Middle frontal gyrus (tissue), 1 donor: ENCODE results near the gene METTL18.

ENCODE experiments used
- DNase-seq: peaks from one replicate; pipeline ENCODE4 v3.0.0-alpha.2; 2015; ENCODE audit warnings: low spot score; ENCODE audit errors: extremely low spot score

The METTL18 gene

DNA sequence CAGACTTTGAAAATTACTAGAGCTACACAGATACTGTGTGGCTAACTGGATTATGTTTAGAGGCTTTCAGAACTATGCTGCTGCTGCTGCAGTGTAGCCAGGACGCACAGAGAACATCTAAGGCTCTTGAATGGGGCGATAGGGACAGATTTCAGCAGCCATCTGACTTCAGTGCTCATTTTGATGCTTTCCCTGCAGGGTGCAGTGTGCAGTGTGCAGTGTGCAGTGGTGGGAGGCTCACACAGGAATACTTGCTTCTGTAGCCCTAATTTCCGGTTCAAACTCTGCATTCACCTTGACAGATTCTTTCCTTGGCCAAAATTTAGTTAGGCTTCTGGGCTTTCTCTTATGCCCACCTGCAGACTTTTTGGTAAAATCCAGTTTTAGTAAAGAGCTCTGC, 7.7 kb downstream of the METTL18 start:
- DNase-seq = no peak

DNA sequence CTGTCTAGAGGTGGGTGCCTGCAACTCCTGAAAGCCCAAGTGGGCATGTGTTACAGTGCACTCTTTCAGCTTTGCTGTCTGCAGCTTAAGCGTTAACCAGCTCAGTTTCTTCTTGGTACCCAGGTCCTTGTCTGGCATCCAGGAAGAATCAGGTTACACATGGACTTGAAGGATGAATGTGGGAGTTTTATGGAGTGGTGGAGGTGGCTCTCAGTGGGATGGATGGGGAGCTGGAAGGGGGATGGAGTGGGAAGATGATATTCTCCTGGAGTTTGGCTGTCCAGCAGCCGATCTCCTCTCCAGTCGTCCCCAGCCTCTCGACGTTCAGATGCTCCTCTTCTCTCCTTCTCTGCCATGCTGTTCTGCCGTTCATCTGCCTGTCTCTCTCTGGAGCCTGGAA, 9.4 kb downstream of the METTL18 start:
- no peak for DNase-seq

DNA sequence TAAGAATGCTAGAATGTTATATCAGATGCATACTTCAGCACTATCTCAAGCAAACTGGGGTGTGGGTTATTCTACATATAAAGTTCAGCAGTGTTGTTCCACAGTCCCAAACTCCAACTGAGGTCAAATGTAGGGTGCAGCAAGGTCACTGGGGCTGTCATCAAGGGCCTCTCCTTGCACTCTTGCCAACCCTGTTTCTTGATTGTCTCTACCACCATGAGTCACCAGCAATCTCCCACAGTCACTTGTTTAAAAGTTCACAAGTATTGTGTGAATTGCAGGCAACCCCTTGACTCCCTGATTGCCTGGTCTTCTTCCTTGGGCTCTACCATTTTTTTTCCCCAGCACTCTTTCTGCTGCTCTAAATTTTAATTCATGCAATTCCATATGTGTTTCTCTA, 10.6 kb downstream of the METTL18 start:
- DNase-seq = no peak

DNA sequence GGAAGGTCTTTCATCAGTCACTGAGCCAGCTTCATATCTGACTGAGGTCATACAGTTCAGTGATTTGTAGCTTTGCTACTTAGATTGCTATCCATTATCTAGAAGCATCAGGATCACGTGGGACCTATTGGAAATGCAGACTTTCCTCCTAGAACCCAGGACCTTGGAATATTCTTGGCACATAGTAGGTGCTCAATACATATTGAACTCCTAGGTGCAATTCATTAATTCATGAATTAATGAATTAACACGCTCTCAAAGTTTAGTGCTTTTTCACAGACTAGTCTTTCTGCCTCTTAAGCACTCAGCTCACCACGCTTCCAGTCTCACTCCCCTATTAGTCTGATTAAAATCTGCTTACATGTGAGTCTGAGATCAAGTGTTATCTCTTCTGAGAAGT, 12.1 kb downstream of the METTL18 start:
- no peak for DNase-seq

DNA sequence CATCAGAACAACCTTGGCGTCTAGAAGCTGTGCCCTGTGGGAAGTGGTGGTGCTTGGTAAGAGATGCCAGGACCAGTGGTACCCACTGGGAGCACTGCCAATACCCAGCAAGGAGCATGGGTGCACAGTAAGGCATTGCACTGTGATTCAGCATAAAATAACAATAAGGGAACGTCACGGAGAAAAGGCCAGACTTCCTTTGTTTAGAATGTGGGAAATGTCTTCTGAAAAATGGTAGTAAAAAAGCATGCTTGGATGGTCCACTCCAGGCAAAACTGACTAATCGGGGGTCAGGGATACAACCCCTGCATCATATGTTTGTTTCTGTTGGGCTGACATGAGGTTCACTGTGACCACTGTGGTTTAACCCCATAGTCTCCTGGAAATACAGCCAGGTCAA, 14.7 kb downstream of the METTL18 start:
- no peak for DNase-seq

DNA sequence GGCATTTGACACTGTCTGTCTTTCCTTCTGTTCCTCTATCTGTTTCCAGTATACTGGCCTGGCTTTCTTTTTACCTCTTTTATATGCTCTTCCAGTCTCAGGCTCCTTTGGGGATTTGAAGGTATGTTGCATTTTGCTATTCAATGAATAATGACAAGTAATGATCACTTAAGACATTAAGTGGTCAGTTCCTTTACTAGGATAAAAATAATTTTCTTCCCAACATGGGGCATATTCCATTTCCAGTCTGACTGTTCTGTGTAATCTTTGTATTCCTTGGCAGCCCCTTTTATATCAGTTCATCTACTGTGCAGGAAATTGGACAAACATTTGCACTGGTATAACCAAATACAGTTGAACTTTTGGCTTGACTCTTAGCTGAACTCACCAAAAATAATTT, 15.6 kb downstream of the METTL18 start:
- DNase-seq = no peak

DNA sequence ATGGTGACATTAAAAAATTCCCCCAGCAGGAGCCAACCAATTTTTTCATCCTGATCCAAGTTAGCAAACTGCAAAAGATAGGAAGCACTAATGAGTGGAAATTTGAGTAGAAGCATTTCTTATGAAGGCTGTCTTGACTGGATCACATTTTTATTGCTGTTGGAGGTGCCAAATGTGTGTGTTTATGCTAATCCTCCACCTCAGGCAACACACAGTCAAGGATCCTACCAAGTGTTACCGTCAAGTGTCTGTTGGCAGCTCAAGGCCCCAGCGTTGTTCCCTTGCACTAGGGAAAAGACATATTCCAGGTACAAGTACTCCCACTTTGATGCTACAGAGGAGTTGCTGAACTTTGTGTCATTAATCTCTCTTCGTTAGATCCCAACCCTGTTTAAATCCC, 18.3 kb downstream of the METTL18 start:
- no peak for DNase-seq

DNA sequence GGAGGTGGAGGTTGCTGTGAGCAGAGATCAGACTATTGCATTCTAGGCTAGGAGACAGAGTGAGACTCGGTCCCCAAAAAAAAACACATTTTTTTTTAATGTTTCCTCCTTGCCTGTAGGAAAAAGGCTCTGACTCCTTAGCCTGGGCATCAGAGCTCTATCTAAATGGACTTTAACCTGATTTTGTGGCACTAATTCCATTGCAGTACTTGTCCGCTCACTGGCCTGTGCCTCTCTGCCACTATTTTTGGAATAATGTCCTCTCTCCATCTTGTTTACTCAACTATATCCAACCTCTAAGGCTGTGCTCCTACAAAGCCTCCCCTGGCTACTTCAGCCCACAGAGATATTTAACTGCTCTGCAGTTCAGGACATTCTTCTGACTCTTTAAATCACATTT, 26.5 kb downstream of the METTL18 start:
- no peak for DNase-seq

DNA sequence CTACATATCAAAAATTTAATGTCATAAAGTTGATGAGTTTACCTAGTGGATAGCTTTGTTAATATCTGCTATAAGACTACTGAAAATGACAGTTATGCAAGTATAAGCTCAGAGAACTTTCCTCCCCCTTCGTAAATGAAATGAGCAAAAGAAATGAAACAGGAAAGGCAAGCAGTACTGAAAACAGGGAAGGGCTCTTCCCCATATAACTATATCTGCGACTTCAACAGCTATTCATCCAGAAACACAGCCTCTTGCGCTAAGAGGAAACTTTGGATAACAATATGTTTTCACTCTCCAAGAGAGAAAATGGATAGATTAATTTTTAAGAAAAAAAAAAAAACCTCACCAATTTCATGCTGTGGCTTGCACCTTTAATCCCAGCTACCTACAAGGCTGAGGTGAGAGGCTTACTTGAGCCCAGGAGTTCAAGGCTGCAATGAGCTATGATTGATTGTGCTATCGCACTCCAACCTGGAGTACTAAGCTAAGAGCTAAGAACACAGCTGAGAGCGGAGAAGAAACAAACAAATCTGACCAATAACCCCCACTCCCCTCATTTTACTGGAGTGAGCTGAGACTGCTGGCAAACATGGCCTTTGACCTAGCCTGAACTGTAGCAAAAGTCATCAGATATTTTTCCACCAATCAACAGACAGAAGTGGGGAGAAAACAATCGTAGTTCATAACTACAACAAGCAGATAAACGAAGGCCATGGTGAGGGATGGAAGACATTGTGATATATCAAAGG, 29.0 kb downstream of the METTL18 start:
- DNase-seq = no peak

DNA sequence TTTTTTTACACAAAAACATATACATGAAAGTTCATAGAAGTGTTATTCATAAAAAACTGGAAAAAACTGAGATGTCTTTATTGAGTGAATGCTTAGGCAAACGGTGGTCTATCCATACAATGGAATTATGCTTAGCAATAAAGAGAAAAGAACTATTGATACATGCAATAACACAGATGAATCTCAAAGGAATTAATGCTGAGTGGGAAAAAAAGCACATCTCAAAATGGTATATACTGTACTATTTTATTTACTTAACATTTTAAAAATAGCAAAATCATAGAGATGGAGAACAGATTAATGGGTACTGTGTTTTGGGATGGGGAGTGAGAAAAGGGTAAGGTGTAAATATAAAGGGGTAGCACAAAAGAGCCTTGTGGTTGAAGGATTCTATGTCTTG, 29.8 kb downstream of the METTL18 start:
- no peak for DNase-seq

DNA sequence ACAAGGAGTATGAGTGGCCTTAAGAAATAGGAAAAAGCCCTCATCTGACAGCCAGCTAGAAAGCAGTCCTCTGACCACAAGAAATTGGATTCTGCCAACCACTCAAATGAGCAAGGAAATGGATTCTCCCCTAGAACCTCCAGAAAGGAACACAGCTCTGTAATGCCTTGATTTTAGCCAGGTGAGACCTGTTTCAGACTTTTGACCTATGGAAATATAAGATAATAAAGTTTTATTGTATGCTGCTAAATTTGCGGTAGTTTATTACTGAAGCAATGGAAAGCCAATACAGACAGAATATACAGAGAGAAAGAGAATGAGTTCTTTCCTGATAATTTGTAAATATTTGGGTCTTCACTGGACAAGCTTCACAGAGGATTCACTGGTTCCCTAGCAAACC, 32.0 kb downstream of the METTL18 start:
- DNase-seq = no peak

DNA sequence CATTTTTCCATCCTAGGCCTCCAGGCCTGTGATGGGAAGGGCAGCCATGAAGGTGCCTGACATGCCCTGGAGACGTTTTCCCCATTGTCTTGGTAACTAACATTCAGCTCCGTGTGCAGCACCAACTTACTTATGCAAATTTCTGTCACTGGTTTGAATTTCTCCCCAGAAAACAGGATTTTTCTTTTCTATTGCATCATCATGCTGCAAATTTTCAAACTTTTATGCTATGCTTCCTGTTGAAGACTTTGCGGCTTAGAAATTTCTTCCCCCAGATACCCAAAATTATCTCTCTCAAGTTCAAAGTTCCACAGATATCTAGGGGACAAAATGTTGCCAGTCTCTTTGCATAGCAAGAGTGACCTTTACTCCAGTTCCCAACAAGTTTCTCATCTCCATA, 35.7 kb downstream of the METTL18 start:
- DNase-seq = no peak

DNA sequence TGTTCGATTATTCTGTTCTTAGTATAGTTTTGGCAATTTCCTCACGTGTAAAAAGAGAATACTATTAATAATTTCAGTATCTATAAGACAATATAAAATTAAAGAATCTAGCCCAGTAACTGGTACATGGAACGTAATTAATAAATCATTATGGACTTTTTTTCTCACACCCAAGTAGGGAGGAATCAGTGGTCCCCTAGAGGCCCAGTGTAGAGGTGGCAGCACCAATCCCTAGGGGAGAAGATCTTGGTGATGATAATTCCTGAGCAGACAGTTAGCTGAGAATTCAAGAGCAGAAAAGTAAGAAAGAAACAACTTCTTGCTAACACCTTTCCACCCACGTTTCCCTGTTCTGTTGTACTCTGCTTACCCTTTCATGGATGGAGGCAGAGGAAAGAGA, 41.2 kb downstream of the METTL18 start:
- no peak for DNase-seq

DNA sequence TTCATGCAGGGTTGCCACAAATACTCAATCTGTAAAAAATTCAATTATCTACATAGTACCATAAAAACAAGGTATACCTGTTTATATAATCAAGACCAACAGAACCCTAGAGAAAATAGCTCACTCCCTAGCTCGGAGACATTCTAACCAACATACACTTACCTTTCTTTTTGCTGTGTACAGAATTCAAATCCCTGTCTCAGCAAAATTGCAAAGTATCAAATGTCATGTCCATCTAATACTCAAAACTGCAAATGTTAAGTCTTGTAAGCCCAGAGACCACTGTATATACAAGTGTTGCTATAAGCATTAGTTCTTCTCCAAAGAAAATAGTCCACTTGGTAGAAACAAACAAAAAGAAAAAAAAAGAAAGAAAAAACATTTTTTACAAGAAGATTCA, 44.7 kb downstream of the METTL18 start:
- DNase-seq = no peak

DNA sequence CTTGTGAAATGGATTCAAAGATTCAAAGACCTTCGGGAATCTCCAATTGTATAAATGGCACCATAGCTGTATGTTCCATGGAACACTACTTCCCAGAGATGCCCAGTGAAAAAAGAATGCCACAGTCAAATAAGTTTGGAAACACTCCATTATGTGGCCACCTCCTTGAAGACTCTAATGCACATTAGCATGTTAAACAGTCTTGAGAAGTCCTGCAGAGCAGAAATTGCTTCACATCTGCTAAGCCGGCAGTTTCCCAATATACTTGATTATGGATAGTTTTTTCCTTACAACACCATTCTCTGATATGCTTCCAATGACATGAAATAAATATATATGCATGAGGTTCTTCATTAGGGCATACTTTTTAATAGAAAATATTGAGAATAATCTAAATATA, 48.2 kb downstream of the METTL18 start:
- no peak for DNase-seq

DNA sequence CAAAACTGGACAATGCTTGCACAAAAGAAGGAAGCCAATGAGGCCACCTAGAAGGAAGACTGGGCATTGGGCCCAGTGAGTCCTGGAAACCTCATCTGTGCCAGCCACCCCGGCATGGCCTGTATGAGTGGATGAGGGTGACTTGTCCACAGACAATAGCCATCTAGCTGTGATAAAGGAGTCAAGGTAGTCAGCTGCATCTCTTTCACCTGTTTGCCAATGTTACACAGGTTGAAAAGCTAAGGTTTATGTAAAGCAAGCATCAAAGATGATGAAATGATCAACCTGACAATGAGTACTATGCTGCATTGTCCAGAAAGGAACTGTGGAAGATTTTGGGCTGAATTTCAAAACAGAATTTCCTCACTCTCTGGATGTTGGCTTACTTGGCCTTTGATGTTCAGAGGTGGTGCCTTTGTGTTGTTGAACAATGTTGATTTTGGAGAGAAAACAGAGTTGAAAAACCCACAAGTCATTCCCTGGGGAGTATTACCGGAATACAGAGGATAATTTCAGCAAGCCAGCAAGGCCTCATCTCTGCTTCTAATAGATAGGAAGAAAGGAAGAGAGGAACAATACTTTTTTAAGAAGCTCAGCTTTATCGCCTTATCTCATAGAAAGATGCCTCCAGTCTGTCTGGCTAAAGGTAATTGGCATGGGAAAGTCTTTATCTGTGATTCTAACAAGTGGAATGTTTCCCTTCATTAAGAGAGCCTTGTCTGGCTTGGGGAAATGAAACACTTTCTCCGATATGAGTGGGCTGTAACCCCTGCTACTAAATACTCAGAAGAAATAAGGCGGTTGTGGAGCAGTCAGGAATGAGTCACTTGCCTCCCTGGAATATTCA, 49.5 kb downstream of the METTL18 start:
- DNase-seq = no peak
